ENCODE results near the gene FCGR1A.
A peak's percentile ranks its signal among the peaks of the same experiment; 100 is the strongest.
"Not testable (repeated sequence)": the region's sequence is repeated elsewhere in the genome, so short reads cannot be mapped to it uniquely, and the experiment has no call there.

FCGR1A gene

DNA sequence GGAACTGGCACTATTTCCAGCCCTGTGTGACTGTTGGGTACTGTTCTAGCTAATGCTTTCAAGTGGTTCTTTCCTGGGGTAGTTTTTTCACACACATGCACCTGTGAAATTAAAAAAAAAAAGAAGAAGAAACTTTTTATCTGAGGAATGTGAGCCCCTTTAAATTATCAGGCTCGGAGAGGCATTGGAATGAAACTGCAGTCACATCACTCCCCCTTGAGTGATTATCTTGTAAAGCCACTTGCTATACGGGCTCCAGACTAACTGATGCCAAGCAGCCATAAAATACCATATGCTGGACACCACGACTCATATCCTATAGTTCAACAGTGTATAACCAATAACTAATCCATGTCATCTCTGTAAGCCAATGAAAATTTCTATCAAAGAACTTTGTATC lies 5.4 kb upstream of the FCGR1A start:
- DNase-seq (ENCODE audit: low read depth) = not testable (repeated sequence)

- not testable (repeated sequence) for DNase-seq (ENCODE audit: low read depth)
Observed at GRCh38 chr1:149778313-149778712, 4.2 kb upstream of the FCGR1A start.

- not testable (repeated sequence) for DNase-seq (ENCODE audit: low read depth)
Observed at GRCh38 chr1:149781413-149781984, 995 bp upstream of the FCGR1A start.

- not testable (repeated sequence) for DNase-seq (ENCODE audit: low read depth)
Observed at GRCh38 chr1:149783289-149783688, 795 bp downstream of the FCGR1A start.

- DNase-seq (ENCODE audit: low read depth) = not testable (repeated sequence)
Observed at GRCh38 chr1:149783868-149784267, 1.4 kb downstream of the FCGR1A start.

DNA sequence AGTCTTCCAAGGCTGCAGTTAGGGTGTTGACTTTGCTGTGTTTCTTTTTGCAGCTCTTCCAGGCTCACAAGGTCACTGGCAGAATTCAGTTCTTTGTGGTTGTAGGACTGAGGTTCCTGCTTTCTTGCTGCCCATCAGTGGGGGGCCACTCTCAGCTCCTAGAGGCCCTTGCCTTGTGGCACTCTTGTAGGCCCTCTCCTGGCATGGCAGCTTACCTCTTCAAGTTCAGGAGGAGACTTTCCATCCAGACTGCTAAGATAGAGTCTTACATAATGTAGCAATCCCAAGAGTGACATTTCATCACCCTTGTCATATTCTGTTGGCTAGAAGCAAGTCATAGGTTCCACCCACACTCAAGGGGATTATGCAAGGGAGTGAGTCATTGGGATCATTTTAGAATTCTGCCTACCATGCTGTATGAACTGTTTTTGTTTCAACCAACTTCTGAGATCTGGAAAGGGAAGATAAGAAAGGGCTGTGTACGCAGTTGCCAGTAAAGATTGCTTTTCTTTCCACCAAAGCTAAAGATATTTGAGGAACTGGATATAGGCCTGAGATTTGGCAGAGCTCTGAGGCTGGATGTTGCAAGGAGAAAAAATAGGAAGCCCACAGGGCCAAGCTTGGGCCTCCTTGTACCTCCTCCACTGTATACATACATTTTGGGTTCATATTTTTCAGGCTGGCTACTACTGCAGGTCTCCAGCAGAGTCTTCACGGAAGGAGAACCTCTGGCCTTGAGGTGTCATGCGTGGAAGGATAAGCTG lies 5.4 kb downstream of the FCGR1A start:
- not testable (repeated sequence) for DNase-seq (ENCODE audit: low read depth)

- DNase-seq (ENCODE audit: low read depth) = not testable (repeated sequence)
Observed at GRCh38 chr1:149792502-149792901, 10.0 kb downstream of the FCGR1A start.

- not testable (repeated sequence) for DNase-seq (ENCODE audit: low read depth)
Observed at GRCh38 chr1:149792912-149793515, 10.5 kb downstream of the FCGR1A start.

DNA sequence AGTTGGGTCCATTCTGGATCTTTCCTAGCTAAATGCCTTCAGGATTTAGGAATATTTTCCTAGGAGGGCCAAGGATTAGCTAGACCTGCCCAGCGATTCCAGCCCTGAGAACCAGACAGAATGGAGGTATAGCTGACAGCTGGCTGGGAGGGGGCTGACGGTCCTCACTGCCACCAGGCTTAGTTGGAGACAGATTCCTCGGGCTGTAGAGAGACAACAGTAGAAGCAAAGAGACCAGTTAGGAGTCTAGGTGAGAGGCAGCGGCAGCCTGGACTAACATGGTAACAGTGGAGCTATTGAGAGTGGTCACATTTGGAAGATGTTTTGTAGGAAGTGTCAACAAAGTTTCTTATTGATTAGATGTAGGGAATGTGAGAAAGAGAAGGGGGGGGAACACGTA lies 11.4 kb downstream of the FCGR1A start:
- not testable (repeated sequence) for DNase-seq (ENCODE audit: low read depth)

GRCh38 chr1:149801628-149802027 lies 19.1 kb downstream of the FCGR1A start:
- not testable (repeated sequence) for DNase-seq (ENCODE audit: low read depth)

DNA sequence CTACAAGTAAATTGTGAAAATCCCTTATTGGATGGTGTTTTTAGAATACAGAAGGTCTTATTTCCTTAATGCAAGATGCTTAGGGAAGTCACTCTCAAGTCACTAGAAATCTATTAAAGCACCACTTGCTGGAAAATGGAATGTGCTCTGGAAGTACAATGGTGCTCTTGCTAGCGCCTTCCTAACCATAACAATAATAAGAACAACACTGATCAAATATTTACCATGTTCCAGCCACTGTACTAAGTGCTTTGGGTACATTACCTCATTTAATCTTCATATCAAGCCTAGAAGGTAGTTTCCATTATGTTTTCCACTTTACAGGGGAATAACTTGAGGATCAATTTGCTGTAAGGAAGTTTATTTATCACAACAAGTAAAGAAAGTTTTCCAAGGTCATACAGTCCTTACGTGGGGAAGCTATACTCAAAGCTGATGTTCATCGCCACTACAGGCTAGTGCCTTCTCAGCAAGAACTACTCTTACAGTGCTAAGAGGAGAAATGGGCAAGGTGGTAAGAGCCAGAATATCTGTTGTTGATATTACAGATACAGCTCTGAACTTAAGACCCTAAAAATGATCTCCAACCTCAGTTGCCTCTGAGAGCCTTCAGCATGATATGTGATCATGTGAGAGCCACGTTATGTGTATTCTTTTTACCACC lies 22.1 kb downstream of the FCGR1A start:
- DNase-seq (ENCODE audit: low read depth) = not testable (repeated sequence)

GRCh38 chr1:149810697-149811405 lies 28.4 kb downstream of the FCGR1A start:
- DNase-seq (ENCODE audit: low read depth) = not testable (repeated sequence)

- not testable (repeated sequence) for DNase-seq (ENCODE audit: low read depth)
Observed at GRCh38 chr1:149811514-149811889, 29.0 kb downstream of the FCGR1A start.

- peak; percentile 75 for DNase-seq (ENCODE audit: low read depth)
Observed at GRCh38 chr1:149811890-149812829, 29.7 kb downstream of the FCGR1A start.

DNA sequence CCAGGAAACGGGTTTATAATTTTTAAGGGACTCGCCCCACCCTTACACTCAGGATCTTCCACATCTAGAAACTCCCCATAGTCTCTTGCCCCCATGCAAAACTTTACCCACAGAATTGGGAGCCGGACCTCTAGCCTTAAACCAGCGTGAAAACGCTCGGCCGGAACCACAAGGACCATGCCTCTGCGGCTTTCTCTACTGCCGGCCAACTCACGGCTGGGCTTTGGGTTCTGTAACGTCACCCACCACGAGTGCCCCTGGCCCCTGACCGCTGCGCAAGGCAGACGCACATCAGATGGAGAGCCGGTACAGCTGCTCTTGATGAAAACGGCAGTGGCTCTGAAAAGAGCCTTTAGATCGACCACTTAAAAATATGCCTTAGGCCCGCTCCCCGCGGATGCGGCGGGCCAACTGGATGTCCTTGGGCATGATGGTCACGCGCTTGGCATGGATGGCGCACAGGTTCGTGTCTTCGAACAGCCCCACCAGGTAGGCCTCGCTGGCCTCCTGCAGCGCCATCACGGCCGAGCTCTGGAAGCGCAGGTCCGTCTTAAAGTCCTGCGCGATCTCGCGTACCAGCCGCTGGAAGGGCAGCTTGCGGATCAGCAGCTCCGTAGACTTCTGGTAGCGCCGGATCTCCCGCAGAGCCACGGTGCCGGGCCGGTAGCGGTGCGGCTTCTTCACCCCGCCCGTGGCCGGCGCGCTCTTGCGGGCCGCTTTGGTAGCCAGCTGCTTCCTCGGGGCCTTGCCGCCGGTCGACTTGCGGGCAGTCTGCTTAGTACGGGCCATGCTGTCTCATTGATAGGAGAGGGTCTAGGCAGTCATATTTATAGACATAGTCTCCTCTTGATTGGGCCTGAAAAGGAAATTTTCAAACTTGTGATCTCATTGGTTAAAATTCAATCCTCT lies 30.7 kb downstream of the FCGR1A start:
- not testable (repeated sequence) for DNase-seq (ENCODE audit: low read depth)

- not testable (repeated sequence) for DNase-seq (ENCODE audit: low read depth)
Observed at GRCh38 chr1:149820387-149820786, 37.9 kb downstream of the FCGR1A start.

DNA sequence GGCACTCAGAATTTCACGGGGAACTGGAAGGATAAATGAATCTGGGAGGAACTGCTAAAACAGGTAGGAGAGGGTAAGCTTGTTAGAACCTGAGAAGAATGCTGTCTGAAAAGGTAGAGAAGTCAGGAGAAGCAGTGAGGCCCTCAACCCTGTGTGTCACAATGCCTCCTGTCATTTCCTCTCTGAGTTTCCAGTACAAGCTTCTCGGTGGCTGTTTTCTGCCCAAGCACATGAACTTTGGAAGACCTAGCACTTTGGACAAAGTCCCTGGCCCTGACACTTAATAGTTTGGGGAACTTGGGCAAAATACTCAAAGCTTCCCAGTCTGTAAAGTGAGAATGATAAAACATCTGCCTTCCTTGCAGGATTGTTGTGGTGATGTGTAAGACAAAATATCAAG lies 44.1 kb downstream of the FCGR1A start:
- not testable (repeated sequence) for DNase-seq (ENCODE audit: low read depth)

DNA sequence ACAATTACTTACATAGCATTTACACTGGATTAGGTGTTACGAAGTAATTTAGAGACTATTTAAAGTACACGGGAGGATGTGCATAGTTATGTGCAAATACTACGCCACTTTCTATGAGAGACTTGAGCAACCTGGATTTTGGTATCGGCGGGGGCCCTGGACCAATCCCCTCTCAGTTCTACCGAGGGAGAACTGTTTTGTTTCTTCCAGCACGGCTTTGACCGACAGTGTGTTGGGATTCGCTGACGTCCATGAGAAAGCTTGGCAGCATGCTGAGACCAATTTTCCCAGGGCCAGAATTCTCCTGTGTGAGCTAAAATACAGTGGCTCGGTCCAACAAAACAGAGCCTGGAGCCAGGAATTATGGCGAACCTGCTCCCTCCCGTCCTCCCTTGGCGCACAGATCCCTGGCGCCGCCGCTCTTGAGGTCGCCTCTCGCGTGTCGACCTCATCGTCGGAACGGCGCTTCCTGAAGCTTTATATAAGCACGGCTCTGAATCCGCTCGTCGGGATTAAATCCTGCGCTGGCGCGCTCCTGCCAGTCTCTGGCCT lies 49.3 kb downstream of the FCGR1A start:
- not testable (repeated sequence) for DNase-seq (ENCODE audit: low read depth)
